ENCODE results near the gene CDH4.

- no peak for TF ChIP-seq CTCF (IDR thresholded peaks at IDR 0.05)
- TF ChIP-seq, protein P1, sequence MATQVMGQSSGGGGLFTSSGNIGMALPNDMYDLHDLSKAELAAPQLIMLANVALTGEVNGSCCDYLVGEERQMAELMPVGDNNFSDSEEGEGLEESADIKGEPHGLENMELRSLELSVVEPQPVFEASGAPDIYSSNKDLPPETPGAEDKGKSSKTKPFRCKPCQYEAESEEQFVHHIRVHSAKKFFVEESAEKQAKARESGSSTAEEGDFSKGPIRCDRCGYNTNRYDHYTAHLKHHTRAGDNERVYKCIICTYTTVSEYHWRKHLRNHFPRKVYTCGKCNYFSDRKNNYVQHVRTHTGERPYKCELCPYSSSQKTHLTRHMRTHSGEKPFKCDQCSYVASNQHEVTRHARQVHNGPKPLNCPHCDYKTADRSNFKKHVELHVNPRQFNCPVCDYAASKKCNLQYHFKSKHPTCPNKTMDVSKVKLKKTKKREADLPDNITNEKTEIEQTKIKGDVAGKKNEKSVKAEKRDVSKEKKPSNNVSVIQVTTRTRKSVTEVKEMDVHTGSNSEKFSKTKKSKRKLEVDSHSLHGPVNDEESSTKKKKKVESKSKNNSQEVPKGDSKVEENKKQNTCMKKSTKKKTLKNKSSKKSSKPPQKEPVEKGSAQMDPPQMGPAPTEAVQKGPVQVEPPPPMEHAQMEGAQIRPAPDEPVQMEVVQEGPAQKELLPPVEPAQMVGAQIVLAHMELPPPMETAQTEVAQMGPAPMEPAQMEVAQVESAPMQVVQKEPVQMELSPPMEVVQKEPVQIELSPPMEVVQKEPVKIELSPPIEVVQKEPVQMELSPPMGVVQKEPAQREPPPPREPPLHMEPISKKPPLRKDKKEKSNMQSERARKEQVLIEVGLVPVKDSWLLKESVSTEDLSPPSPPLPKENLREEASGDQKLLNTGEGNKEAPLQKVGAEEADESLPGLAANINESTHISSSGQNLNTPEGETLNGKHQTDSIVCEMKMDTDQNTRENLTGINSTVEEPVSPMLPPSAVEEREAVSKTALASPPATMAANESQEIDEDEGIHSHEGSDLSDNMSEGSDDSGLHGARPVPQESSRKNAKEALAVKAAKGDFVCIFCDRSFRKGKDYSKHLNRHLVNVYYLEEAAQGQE (IDR thresholded peaks at IDR 0.05; ENCODE audit: insufficient read depth in 1 of 2, low read depth in 2 of 2, low read length in 1 of 2): no peak
- no peak for TF ChIP-seq TCF7L2 (IDR thresholded peaks at IDR 0.05; ENCODE audit: low read depth, low read length)
Measured at GRCh38 chr20:61830241-61830930, 578.3 kb downstream of the CDH4 start.
